Prostate gland (tissue), 2 donors: ENCODE data around the gene EIF4A3.

ENCODE experiments used
- CTCF ChIP-seq, 4 experiments: fragments of 200-600 bp in 2 of 4; fragments of 450-650 bp in 2 of 4; sonication (generic) in 2 of 4; IDR thresholded peaks; 1 replicate in 3 of 4; 2 replicates in 1 of 4; pipeline ENCODE4 v1.5.1; 2016 to 2019; ENCODE audit warnings: antibody characterized with exemption in 4 of 4, mild to moderate bottlenecking in 2 of 4, moderate library complexity in 2 of 4
- POLR2A ChIP-seq: fragments of 450-650 bp; IDR thresholded peaks from one replicate; pipeline ENCODE4 v1.6.1; 2016; ENCODE audit warnings: antibody characterized with exemption, mild to moderate bottlenecking
- POLR2AphosphoS5 ChIP-seq: sonication (generic); formaldehyde crosslinking; IDR thresholded peaks from one replicate; pipeline ENCODE4 v1.6.1; 2017; ENCODE audit warnings: antibody characterized with exemption

GRCh38 chr17:80096561-80097021, 50.3 kb downstream of the EIF4A3 start:
- TF ChIP-seq CTCF (IDR thresholded peaks at IDR 0.05) (no peak), POLR2A (no peak), POLR2AphosphoS5 (no peak)
